ENCODE results near the gene CRTAC1.

Gene CRTAC1

DNA sequence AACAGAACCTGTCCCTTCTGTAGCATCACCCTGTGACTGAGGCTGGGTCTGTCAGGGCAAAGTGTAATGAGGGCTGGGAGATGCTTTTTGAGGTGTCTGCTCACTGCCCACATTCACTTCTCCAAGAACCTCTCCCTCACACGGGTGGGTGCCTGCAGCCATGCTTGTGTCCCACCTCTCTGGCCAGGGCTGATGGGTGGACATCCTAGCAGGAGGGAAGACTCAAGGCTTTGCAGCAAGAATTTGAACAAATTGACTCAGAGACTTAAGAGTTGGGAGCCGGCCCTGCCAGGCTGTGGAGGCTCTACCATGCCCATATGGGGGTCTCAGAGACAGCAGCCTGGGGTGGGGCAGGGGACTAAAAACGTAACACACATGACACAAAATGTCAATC is 147.3 kb downstream of the CRTAC1 start:
- DNase-seq (ENCODE audit: low read depth), result no peak
- TF ChIP-seq, protein P1, sequence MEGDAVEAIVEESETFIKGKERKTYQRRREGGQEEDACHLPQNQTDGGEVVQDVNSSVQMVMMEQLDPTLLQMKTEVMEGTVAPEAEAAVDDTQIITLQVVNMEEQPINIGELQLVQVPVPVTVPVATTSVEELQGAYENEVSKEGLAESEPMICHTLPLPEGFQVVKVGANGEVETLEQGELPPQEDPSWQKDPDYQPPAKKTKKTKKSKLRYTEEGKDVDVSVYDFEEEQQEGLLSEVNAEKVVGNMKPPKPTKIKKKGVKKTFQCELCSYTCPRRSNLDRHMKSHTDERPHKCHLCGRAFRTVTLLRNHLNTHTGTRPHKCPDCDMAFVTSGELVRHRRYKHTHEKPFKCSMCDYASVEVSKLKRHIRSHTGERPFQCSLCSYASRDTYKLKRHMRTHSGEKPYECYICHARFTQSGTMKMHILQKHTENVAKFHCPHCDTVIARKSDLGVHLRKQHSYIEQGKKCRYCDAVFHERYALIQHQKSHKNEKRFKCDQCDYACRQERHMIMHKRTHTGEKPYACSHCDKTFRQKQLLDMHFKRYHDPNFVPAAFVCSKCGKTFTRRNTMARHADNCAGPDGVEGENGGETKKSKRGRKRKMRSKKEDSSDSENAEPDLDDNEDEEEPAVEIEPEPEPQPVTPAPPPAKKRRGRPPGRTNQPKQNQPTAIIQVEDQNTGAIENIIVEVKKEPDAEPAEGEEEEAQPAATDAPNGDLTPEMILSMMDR (IDR thresholded peaks at IDR 0.05; ENCODE audit: insufficient read depth, low read depth, low read length, missing control alignments), result no peak
- no peak overlapping the region for H3K4me3 ChIP-seq (ENCODE audit: low read depth, low read length)

DNA sequence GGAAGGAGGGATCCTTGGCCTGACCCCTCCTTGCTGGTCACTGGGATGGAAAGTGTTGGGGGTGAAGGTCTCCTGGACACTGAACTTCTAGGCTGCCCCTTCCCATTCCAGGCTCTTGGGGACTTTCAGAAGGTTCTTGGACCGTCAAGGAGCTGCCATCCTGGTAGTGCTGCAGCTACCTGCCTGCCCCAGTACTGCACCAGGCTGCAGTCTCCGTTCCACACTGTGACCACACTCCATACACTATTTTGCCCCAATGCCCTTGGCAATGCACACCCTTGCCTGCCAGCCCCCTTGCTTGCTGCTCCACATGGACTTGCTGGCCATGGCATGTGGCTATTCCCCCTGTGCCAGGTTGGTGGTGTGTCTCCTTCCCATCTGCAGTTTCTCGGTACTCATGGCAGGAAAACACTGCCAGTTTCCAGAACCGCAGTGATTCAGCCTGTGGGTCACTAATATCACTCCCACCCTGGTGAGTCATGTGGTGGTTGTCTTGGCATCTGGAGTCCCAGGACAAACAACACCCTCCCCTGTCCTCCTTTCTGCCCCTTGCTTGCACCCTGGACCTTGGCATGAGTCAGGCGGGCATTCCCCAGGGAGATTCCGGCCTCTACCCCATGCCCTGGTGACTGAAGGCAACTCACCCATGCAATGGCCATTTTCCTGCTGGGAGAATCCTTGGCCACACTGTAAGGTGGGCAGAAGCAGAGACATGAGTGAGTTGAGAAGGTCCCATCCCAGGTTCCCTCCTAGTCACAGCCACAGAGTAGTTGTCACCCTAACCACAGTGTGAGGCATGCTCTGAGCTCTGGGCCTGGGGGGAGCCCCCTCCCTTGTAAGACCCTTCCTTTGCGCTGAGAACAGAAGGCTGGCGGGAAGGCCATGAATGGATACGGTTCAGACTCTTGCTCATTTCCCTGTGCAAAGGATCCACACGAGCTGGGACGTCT is 148.0 kb downstream of the CRTAC1 start:
- no peak for DNase-seq (ENCODE audit: low read depth)
- TF ChIP-seq, protein P1 (IDR thresholded peaks at IDR 0.05; ENCODE audit: insufficient read depth, low read depth, low read length, missing control alignments), result no peak
- H3K4me3 ChIP-seq (ENCODE audit: low read depth, low read length), result no peak overlapping the region

DNA sequence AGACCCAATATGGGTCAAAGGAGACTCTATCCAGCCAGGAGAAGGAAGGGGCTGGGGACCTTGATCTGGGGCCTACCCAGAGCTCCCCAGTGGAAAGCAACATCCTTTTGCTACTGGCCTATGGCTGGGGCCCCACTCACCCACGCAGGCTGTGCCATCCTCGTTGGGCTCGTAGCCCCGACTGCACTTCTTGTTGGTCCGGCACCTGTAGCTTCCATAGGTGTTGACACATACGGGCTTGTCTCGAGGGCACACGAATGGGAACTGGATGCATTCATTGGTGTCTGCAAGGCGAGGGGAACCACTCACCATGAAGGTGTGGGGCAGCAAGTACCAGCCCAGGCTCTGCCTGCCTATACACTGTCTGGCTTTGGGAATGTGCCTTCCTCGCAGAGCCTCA is 150.3 kb downstream of the CRTAC1 start:
- no peak for DNase-seq (ENCODE audit: low read depth)
- TF ChIP-seq, protein P1 (IDR thresholded peaks at IDR 0.05; ENCODE audit: insufficient read depth, low read depth, low read length, missing control alignments), result no peak

DNA sequence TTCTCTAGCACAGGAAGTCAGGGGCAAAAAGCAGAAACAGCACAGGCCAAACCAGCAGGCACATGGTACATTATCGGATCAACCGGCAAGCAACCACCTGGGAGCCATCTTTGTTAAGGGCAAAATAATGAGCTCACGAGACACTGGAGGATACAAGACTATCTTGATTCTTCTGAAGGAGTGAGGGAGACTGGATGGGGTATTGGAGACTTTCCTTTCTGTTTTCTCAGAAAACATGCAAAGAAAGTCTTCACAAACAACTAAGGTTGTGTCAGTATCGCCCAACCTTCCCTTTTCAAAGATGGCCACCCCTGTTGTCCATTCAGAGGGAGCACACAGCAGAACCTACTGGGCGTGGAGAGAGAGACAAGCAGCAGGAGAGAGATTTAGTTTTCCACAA is 151.2 kb downstream of the CRTAC1 start:
- no peak overlapping the region for H3K4me3 ChIP-seq (ENCODE audit: low read depth, low read length)
- no peak for DNase-seq (ENCODE audit: low read depth)
- TF ChIP-seq, protein P1 (IDR thresholded peaks at IDR 0.05; ENCODE audit: insufficient read depth, low read depth, low read length, missing control alignments), result no peak

More for the DNA sequence above, 150.3 kb downstream of the CRTAC1 start:
- H3K4me3 ChIP-seq (ENCODE audit: low read depth, low read length), result no peak overlapping the region

DNA sequence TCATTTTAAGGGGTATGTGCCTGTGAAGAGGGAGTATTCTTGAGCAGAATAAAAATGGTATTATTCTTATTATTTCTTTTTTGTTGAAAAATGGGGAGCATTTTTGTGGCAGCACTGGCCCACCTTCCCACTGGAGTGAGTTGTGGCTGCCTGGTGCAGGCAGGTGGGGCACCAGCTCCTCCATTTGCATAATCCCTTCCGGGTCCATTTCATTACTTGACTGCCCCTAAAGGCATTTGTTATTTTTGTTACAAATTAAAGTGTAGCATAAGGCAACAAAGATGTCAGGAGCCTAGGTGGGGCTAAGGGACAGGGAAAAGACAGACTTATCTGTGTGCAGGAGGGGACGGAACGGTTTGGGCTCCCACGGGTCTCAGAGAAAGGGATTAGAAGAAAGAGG is 154.0 kb downstream of the CRTAC1 start:
- DNase-seq (ENCODE audit: low read depth), result no peak
- H3K4me3 ChIP-seq (ENCODE audit: low read depth, low read length), result no peak overlapping the region
- TF ChIP-seq, protein P1 (IDR thresholded peaks at IDR 0.05; ENCODE audit: insufficient read depth, low read depth, low read length, missing control alignments), result no peak

DNA sequence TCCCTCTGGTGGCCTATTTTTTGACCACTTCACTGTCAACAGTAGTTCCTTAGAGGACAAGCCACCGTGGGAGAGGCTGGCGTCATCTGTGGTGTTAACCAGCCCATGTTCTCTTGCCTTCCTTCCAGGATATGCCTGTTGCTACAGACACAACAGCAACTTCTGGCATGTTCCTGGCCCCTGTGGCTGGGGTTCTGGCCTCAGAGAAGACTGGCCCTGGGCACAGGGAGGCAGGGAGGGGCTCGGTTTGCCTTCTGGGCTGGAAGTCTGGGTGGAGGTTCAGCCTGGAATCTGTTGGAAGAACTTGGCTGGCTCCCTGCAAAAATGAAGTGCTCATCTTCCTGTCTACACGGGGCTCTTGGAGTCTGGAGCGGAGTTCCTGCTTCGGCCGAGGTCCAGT is 155.0 kb downstream of the CRTAC1 start:
- no peak overlapping the region for H3K4me3 ChIP-seq (ENCODE audit: low read depth, low read length)
- TF ChIP-seq, protein P1 (IDR thresholded peaks at IDR 0.05; ENCODE audit: insufficient read depth, low read depth, low read length, missing control alignments), result no peak
- no peak for DNase-seq (ENCODE audit: low read depth)
